Loucy (cell line): Measurements from ENCODE around the gene ENTR1.

Experiments used
- EZH2phosphoT487 ChIP-seq: fragments of 200-600 bp; IDR thresholded peaks from 2 replicates; pipeline ENCODE4 v1.6.1; 2018; ENCODE audit warnings: antibody characterized with exemption, mild to moderate bottlenecking, moderate library complexity, borderline replicate concordance
- TF ChIP-seq, protein P1 (sequence below): fragments of 200-600 bp; sonication (generic); conservative IDR thresholded peaks from 2 replicates; pipeline ENCODE4 v1.5.1; 2014; ENCODE audit warnings: mild to moderate bottlenecking, antibody characterized with exemption, low read length

DNA sequence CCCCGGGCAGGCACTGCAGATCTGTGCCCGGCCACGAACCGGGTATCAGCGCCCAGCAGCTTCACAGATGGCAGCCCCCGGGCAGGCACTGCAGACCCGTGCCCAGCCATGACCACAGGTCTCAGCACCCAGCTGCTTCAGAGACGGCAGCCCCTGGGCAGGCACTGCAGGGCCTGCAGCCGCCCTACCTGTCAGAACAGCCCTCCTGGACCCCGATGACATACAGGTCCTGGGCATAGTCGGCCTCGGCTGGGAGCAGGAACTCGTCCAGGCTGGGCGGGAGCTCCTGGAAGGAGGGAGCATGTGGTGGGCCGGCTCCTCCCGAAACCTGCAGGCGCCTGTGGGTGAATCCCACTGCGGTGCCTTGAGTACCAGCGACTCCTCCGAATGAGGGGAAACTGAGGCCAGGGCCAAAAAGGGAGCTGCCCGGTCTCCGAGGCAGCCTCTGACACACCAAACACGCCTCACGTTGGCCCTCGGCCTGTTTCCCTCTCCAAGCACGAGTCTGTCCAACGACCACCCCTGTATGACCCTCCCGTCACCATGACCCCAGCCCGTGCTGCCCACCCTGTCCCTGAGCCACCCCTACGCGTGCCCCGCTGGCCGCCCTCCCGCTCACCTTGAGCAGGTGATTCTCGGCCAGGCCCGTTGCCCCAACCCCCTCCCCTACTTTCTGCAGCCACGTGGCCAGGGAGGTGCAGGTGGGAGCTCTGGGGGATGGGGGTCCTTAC, 23.6 kb upstream of the ENTR1 start:
- TF ChIP-seq, protein P1, sequence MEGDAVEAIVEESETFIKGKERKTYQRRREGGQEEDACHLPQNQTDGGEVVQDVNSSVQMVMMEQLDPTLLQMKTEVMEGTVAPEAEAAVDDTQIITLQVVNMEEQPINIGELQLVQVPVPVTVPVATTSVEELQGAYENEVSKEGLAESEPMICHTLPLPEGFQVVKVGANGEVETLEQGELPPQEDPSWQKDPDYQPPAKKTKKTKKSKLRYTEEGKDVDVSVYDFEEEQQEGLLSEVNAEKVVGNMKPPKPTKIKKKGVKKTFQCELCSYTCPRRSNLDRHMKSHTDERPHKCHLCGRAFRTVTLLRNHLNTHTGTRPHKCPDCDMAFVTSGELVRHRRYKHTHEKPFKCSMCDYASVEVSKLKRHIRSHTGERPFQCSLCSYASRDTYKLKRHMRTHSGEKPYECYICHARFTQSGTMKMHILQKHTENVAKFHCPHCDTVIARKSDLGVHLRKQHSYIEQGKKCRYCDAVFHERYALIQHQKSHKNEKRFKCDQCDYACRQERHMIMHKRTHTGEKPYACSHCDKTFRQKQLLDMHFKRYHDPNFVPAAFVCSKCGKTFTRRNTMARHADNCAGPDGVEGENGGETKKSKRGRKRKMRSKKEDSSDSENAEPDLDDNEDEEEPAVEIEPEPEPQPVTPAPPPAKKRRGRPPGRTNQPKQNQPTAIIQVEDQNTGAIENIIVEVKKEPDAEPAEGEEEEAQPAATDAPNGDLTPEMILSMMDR: no peak
- no peak for TF ChIP-seq EZH2phosphoT487
